ENCODE results near the gene GRIN2C. TPM values are rescaled to one million over a fixed set of nuclear protein-coding genes. Genes with fewer than 3 reads are reported as not detected.

The GRIN2C gene
- total RNA-seq, 2 experiments from 2014 or later = 0.45 TPM; not detected in 1

- peaks cover 18% of the 10 kb centered on the region for H3K36me3 Mint-ChIP-seq (ENCODE audit: low read depth)
- no peaks in the 10 kb centered on the region for H3K27me3 Mint-ChIP-seq
- no peak overlapping the region for H3K27ac Mint-ChIP-seq
- no peak overlapping the region for H3K4me3 Mint-ChIP-seq
- DNase-seq = no peak
- CTCF ChIA-PET = no interaction called here
- POLR2A ChIA-PET = no interaction called here
- peaks cover 13% of the 10 kb centered on the region for H3K4me1 Mint-ChIP-seq
- H3K9me3 Mint-ChIP-seq = no peaks in the 10 kb centered on the region
These were observed 43.9 kb downstream of the GRIN2C start for GRCh38 chr17:74815550-74816370.

GRCh38 chr17:74815067-74815466 is 44.6 kb downstream of the GRIN2C start:
- H3K27me3 Mint-ChIP-seq = no peaks in the 10 kb centered on the region
- ChIA-PET CTCF (no interaction called here), POLR2A (no interaction called here)
- H3K4me3 Mint-ChIP-seq = no peak overlapping the region
- H3K9me3 Mint-ChIP-seq = no peaks in the 10 kb centered on the region
- peaks cover 16% of the 10 kb centered on the region for H3K36me3 Mint-ChIP-seq (ENCODE audit: low read depth)
- H3K4me1 Mint-ChIP-seq = peaks cover 13% of the 10 kb centered on the region
- no peak overlapping the region for H3K27ac Mint-ChIP-seq
- no peak for DNase-seq

DNA sequence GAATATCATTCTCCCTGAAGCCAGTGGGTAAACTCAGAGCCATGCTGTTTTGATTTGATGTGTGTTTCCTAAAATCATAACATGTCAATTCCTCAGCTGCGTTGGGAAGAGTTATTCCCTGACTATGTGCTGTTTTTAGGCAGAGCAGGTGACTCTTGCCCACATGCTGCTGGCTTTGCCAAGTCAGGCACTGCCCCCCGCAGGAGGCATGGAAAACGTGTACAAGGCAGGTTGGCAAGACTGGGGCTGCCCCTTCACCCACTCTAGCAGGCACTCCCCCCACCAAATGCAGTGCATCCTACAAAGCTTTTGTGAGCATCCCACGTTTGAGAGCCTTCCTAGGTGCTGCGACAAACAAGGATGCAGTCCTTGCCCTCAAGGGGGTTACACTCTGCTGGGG is 45.2 kb downstream of the GRIN2C start:
- Mint-ChIP-seq H3K27ac (no peak overlapping the region), H3K36me3 (ENCODE audit: low read depth) (peaks cover 16% of the 10 kb centered on the region), H3K4me1 (peaks cover 13% of the 10 kb centered on the region), H3K9me3 (no peaks in the 10 kb centered on the region), H3K27me3 (no peaks in the 10 kb centered on the region), H3K4me3 (no peak overlapping the region)
- ChIA-PET CTCF (no interaction called here), POLR2A (no interaction called here)
- DNase-seq = no peak

DNA sequence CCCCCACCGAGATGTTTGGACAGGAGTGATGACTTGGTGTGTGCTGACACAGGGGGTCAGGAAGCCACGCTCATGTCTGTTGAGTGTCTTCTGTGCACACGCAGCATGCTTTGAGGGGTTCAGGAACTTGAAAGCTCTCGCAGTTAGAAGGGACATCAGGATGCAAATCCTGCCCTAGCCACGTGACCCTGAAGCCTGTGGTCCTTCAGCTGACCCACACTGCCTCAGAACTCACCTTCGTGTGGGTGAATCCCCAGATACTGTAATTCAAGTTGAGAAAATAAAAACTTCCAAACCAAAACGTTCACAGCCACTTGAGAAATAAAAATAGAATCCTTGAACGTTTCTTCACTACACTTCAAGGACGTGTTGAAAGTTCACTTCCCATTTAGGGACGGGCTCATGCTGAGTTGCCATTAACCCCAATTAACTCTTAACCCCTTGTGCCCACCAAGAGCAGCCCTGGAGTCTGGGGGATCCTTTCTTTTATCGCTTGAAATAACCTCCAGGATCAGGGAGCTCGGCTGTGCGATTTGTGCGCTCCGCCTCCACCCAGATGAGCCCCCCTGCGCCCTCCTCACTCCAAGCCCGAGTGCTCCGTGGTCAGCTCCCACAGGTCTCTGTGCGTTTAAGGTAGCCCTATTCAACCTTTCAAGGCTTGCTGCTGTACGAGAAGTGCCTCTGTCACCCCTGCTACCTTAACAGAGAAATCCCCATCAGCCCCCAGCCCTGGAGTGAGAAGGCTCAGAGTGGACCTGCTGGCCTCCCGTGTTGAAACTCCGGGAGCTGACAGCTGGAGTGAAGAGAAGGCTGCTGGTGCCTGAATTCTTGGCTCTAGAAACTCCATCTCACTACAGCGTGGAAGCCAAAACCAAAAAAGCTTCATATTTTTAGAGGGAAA is 47.3 kb downstream of the GRIN2C start:
- ChIA-PET CTCF (interaction anchor here (0.5 kb wide), 1 partner anchor 73 kb away, joined by 3 read pairs; no protein-coding TSS in a partner anchor), POLR2A (no interaction called here)
- Mint-ChIP-seq H3K27ac (no peak overlapping the region), H3K4me1 (peaks cover 13% of the 10 kb centered on the region), H3K27me3 (no peaks in the 10 kb centered on the region), H3K9me3 (no peaks in the 10 kb centered on the region), H3K4me3 (no peak overlapping the region), H3K36me3 (ENCODE audit: low read depth) (peaks cover 12% of the 10 kb centered on the region)
- DNase-seq = no peak

- Mint-ChIP-seq H3K36me3 (ENCODE audit: low read depth) (peaks cover 15% of the 10 kb centered on the region), H3K27ac (no peak overlapping the region), H3K4me1 (peaks cover 11% of the 10 kb centered on the region), H3K27me3 (no peaks in the 10 kb centered on the region), H3K4me3 (no peak overlapping the region), H3K9me3 (no peaks in the 10 kb centered on the region)
- ChIA-PET POLR2A (no interaction called here), CTCF (interaction anchor here (1.0 kb wide), 2 partner anchors 19 to 53 kb away, joined by 3 to 4 read pairs; no protein-coding TSS in a partner anchor)
- DNase-seq = no peak
These were observed 48.8 kb downstream of the GRIN2C start for GRCh38 chr17:74810699-74811485.

- Mint-ChIP-seq H3K4me1 (no peaks in the 10 kb centered on the region), H3K27me3 (no peaks in the 10 kb centered on the region), H3K36me3 (ENCODE audit: low read depth) (peaks cover 6% of the 10 kb centered on the region), H3K27ac (no peak overlapping the region), H3K4me3 (no peak overlapping the region), H3K9me3 (no peaks in the 10 kb centered on the region)
- ChIA-PET CTCF (interaction anchor here (1.3 kb wide), 1 partner anchor 18 kb away, joined by 4 read pairs; no protein-coding TSS in a partner anchor), POLR2A (no interaction called here)
- no peak for DNase-seq
These were observed 50.8 kb downstream of the GRIN2C start for GRCh38 chr17:74808714-74809430.

GRCh38 chr17:74807925-74808324 is 51.8 kb downstream of the GRIN2C start:
- H3K4me1 Mint-ChIP-seq = no peaks in the 10 kb centered on the region
- H3K36me3 Mint-ChIP-seq (ENCODE audit: low read depth) = peaks cover 6% of the 10 kb centered on the region
- no peak overlapping the region for H3K4me3 Mint-ChIP-seq
- no peaks in the 10 kb centered on the region for H3K9me3 Mint-ChIP-seq
- DNase-seq = no peak
- H3K27me3 Mint-ChIP-seq = no peaks in the 10 kb centered on the region
- H3K27ac Mint-ChIP-seq = no peak overlapping the region
- CTCF ChIA-PET = interaction anchor here (1.0 to 1.5 kb wide), 2 partner anchors 17 to 150 kb away, joined by 3 read pairs; no protein-coding TSS in a partner anchor
- POLR2A ChIA-PET = no interaction called here

DNA sequence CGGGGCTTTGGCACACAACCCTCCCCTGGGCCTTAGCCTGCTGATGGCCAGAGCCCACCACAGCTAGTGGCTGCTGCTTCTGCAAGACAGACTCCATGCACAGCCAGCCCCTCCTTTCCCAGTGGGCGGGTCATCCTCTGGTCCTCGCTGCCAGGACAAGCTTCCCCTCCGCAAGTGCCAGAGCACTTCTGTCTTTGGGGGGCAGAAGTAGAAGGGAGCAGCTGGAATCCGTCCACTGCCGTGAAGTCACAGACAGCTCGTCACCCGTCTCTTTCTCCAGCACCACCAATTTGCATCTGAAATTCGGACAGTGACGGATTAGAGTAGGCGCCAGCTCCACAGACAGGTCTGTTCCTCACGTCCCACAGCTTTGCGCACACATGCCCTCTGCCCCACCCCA is 52.2 kb downstream of the GRIN2C start:
- DNase-seq = no peak
- H3K27me3 Mint-ChIP-seq = no peaks in the 10 kb centered on the region
- no peak overlapping the region for H3K27ac Mint-ChIP-seq
- H3K4me1 Mint-ChIP-seq = no peaks in the 10 kb centered on the region
- H3K9me3 Mint-ChIP-seq = no peaks in the 10 kb centered on the region
- ChIA-PET POLR2A (no interaction called here), CTCF (interaction anchor here (1.0 to 1.5 kb wide), 2 partner anchors 16 to 150 kb away, joined by 3 read pairs; no protein-coding TSS in a partner anchor)
- H3K4me3 Mint-ChIP-seq = no peak overlapping the region
- H3K36me3 Mint-ChIP-seq (ENCODE audit: low read depth) = peaks cover 8% of the 10 kb centered on the region

DNA sequence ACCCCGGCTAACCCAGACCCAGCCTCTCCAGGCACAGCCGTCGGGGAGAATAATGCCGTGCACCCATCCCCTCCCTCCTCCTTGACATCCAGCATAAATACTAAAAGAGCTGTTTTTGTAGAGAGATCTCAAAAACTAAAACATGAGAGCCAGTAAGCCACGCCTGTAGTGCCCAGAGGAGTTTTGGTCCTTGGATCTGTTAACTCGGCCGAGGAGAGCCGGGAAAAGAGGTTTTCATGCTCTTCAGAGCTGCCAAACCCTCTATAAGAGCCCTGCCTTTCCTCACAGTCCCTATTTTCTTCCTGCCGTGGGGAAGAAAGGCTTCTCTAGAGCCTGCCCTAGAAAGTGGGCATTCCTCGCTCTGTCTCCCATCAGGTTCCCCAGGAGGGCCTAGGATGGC is 53.4 kb downstream of the GRIN2C start:
- Mint-ChIP-seq H3K9me3 (no peaks in the 10 kb centered on the region), H3K4me1 (no peaks in the 10 kb centered on the region), H3K4me3 (no peak overlapping the region), H3K27me3 (no peaks in the 10 kb centered on the region), H3K36me3 (ENCODE audit: low read depth) (peaks cover 11% of the 10 kb centered on the region), H3K27ac (no peak overlapping the region)
- ChIA-PET POLR2A (no interaction called here), CTCF (no interaction called here)
- no peak for DNase-seq

- no peaks in the 10 kb centered on the region for H3K4me1 Mint-ChIP-seq
- no peak overlapping the region for H3K4me3 Mint-ChIP-seq
- peaks cover 15% of the 10 kb centered on the region for H3K36me3 Mint-ChIP-seq (ENCODE audit: low read depth)
- no peaks in the 10 kb centered on the region for H3K27me3 Mint-ChIP-seq
- ChIA-PET POLR2A (no interaction called here), CTCF (interaction anchor here (0.7 to 0.8 kb wide), 2 partner anchors 15 to 148 kb away, joined by 3 to 6 read pairs; no protein-coding TSS in a partner anchor)
- no peaks in the 10 kb centered on the region for H3K9me3 Mint-ChIP-seq
- no peak overlapping the region for H3K27ac Mint-ChIP-seq
- no peak for DNase-seq
These were observed 54.1 kb downstream of the GRIN2C start for GRCh38 chr17:74805591-74805991.

DNA sequence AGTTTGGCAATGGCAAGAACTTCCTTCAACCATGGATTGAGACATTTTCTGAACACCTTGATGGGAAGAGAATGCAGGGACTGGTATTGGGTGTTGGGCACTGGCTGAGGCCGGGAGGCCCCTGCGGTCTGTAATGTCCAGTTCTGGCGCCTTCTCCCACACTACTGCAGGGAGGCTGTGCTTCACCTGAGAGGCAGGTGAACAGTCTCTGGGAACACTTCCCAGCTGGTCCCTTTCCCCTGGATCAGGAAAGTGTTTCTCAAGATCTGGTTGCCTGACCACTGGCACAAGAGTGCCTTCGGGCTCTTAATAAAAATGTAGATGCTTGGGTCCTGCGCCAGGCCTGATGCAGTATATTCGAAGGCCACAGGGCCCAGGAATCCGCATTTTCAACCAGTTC is 55.0 kb downstream of the GRIN2C start:
- no peaks in the 10 kb centered on the region for H3K27me3 Mint-ChIP-seq
- H3K9me3 Mint-ChIP-seq = no peaks in the 10 kb centered on the region
- POLR2A ChIA-PET = no interaction called here
- H3K4me1 Mint-ChIP-seq = no peaks in the 10 kb centered on the region
- DNase-seq = no peak
- CTCF ChIA-PET = no interaction called here
- no peak overlapping the region for H3K27ac Mint-ChIP-seq
- no peak overlapping the region for H3K4me3 Mint-ChIP-seq
- H3K36me3 Mint-ChIP-seq (ENCODE audit: low read depth) = peaks cover 24% of the 10 kb centered on the region

DNA sequence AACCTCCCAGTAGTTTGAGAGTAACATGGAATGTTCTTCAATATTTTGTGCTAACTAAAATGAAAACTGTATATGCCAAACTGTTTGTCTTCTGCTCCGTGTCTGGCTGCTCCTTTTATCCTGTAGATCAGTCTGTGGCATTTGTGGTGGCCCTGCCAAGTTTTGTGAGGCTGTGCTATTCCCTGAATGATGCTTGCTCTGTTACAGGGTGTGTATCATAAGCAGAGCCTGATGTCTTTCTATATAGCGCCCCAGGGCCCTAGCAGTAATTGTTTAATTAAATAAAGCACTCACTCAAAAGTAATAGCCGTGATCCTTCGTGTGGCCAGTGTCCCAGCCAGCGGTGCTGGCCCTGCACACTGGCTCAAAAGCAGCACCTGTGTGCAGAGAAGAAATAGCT is 55.7 kb downstream of the GRIN2C start:
- CTCF ChIA-PET = no interaction called here
- POLR2A ChIA-PET = no interaction called here
- Mint-ChIP-seq H3K9me3 (no peaks in the 10 kb centered on the region), H3K4me1 (no peaks in the 10 kb centered on the region), H3K27ac (no peak overlapping the region), H3K27me3 (no peaks in the 10 kb centered on the region), H3K4me3 (no peak overlapping the region), H3K36me3 (ENCODE audit: low read depth) (peaks cover 27% of the 10 kb centered on the region)
- no peak for DNase-seq
